A549 treated with GW870086 at 1 μM for 4 hours (cell line): ENCODE data around the gene LPP. TPM values are rescaled to one million over a fixed set of nuclear protein-coding genes. Genes with fewer than 3 reads are reported as not detected.

Experiments
- total RNA-seq: library from RNA; stranded (reverse); fragments of 200-300 nt; extraction: Qiagen RNA extraction; gene quantifications from 5 replicates; pipeline ENCODE4 v1.2.3, GENCODE V29; 2022; ENCODE audit warnings: low read depth

Gene LPP
- 5.8 to 11.7 TPM (median 8.4 TPM) in 5 replicates for total RNA-seq

GRCh38 chr3:188154014-188154808, at the start of gene LPP:
TSS of gene LPP (plus strand) at chr3:188154157. CDS start at chr3:188406121, 251,964 bp downstream.

